ENCODE measurements around the gene CAMK2G. TPM values are rescaled to one million over a fixed set of nuclear protein-coding genes. Genes with fewer than 3 reads are reported as not detected.

Gene CAMK2G
- total and polyA plus RNA-seq, 11 donors, result 8.0 to 18.6 (median 14.5) TPM

GRCh38 chr10:73887294-73888039, 13.1 kb upstream of the CAMK2G start:
- Histone ChIP-seq H3K4me1 (peaks cover 20 to 35% (median 31%) of the 10 kb centered on the region in 12 donors), H3K4me3 (peak overlapping the region in 4 of 12 donors; percentile 1 to 12 (median 4)), H3K9me3 (no peaks in the 10 kb centered on the region), H3K27ac (peak overlapping the region; percentile 49 to 91 (median 86)), H3K27me3 (no peaks in the 10 kb centered on the region), H3K36me3 (no peaks in the 10 kb centered on the region)
- TF ChIP-seq POLR2A (IDR thresholded peaks at IDR 0.05) (no peak), CTCF (IDR thresholded peaks at IDR 0.05) (no peak)
- DNase-seq (peak; percentile 79 to 91 (median 88)), ATAC-seq (peak; percentile 62 to 80 (median 72))
- WGBS, 4 donors, result 23 to 33% (median 24%) methylated on average over 10 to 12 of the region's 12 CpGs
- intact Hi-C loops (cut with DNase I), result loop anchor here (1.0 to 10.0 kb wide), 10 partner anchors 21 to 347 kb away; partner anchors contain the start of gene VCL (in 1 of the 10)

DNA sequence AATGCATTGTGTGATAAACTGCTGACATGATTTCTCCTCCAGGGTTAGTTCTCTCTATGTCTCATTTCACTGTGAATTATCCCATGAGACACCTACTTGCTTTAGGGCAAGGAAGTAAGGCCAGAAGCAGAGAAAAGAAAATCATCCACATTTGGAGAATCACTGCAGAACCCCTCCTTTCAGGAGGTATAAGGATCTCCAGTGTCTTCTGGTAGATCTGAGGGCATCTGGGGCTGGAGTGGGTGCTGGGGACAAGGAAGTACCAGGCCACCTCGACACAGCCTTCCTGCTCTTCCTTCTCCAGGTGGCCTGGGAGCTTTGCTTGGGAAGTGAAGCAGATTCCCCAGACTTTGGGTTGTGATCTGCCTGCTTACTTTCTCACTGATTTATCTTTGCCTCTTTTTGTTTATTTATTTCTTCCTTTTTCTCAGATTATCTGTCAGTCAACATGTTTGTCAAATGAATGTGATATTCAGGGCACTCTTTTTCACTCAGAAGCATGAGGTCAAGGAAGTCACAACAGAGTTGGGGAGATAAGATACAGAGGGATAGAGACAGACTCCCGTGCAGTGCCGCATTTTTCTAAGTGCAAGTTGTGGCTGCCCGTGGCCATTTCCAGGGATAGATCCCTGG, 12.4 kb upstream of the CAMK2G start:
- Histone ChIP-seq H3K36me3 (no peaks in the 10 kb centered on the region), H3K4me3 (peak overlapping the region in 2 of 12 donors; percentile 7 to 12), H3K27ac (peak overlapping the region; percentile 49 to 91 (median 86)), H3K9me3 (no peaks in the 10 kb centered on the region), H3K27me3 (no peaks in the 10 kb centered on the region), H3K4me1 (peaks cover 20 to 35% (median 31%) of the 10 kb centered on the region in 12 donors)
- intact Hi-C loops (cut with DNase I), result loop anchor here in 9 of 10 donors (1.0 to 10.0 kb wide), 11 partner anchors 22 to 348 kb away; partner anchors contain the start of gene VCL (in 1 of the 9)
- TF ChIP-seq CTCF (IDR thresholded peaks at IDR 0.05) (no peak), POLR2A (IDR thresholded peaks at IDR 0.05) (no peak)
- ATAC-seq (peak in 2 of 4 donors; percentile 6 to 24), DNase-seq (no peak)
- 5 to 20% (median 9%) methylated on average over 4 of the region's 4 CpGs for WGBS, 4 donors

DNA sequence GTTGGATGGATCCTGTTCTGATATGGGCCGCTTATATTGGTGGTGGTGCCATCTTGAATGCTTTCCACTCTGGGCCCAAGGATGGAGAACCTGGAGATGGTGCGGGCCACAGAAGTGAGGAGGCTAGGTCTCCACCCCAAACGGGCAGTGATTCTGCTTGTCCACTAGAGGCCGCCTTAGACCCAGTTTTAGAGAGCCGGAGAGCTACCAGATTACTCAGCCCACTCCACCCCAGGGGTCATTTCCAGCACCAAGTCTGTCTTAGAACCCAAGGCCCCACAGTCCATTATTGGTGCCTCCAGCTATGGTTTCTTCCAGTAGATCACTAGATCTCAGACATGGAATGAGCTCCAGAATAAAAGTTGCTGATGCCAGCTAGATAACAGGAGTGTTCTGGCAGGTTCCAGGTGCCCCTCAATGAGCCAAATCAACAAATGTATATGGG, 11.8 kb upstream of the CAMK2G start:
- peak; percentile 74 to 85 (median 84) for ATAC-seq
- H3K4me3 ChIP-seq, result no peak overlapping the region
- intact Hi-C loops (cut with DNase I), result loop anchor here in 9 of 10 donors (1.0 to 10.0 kb wide), 11 partner anchors 23 to 349 kb away; partner anchors contain the start of gene VCL (in 1 of the 9)

More for the DNA sequence above, 11.8 kb upstream of the CAMK2G start:
- WGBS, 4 donors, result 1 to 5% (median 3%) methylated on average over 5 of the region's 5 CpGs
- H3K27ac ChIP-seq, result peak overlapping the region in 11 of 12 donors; percentile 79 to 91 (median 86)
- peaks cover 20 to 35% (median 31%) of the 10 kb centered on the region in 12 donors for H3K4me1 ChIP-seq
- TF ChIP-seq POLR2A (IDR thresholded peaks at IDR 0.05) (no peak), CTCF (IDR thresholded peaks at IDR 0.05) (peak; percentile 69 to 92 (median 88))
- no peaks in the 10 kb centered on the region for H3K36me3 ChIP-seq
- H3K27me3 ChIP-seq, result no peaks in the 10 kb centered on the region
- H3K9me3 ChIP-seq, result no peaks in the 10 kb centered on the region
- peak; percentile 74 to 86 (median 82) for DNase-seq

Data from heart left ventricle (tissue), 16 donors.